GM18520 (cell line): ENCODE data around the gene TBKBP1.

Experiments
- ATAC-seq: cut with Tn5 transposase; IDR thresholded peaks from one replicate; pipeline ENCODE4 v1.9.1; 2021; ENCODE audit not compliant: unreplicated experiment

The TBKBP1 gene

GRCh38 chr17:47693731-47694580, at the start of gene TBKBP1:
Gene TBKBP1 (plus strand): TSS chr17:47694161. CDS start chr17:47696113, 1,952 bp downstream.
- ATAC-seq = no peak

- ATAC-seq = no peak
Measured at GRCh38 chr17:47644324-47644723, 49.6 kb upstream of the TBKBP1 start.

GRCh38 chr17:47649153-47649971, 44.6 kb upstream of the TBKBP1 start, which contains the start of gene KPNB1:
Gene KPNB1 (plus strand): TSS chr17:47649919. CDS start chr17:47650245, 326 bp downstream.
- ATAC-seq = peak; percentile 78

GRCh38 chr17:47649972-47650524, 43.9 kb upstream of the TBKBP1 start:
- no peak for ATAC-seq

GRCh38 chr17:47650525-47651522, 43.1 kb upstream of the TBKBP1 start:
- ATAC-seq = peak; percentile 45

GRCh38 chr17:47651704-47652103, 42.3 kb upstream of the TBKBP1 start:
- ATAC-seq = no peak

GRCh38 chr17:47652570-47652969, 41.4 kb upstream of the TBKBP1 start:
- ATAC-seq = no peak

- ATAC-seq = no peak
Measured at GRCh38 chr17:47653442-47653841, 40.5 kb upstream of the TBKBP1 start.

- no peak for ATAC-seq
Measured at GRCh38 chr17:47654991-47655390, 39.0 kb upstream of the TBKBP1 start.

GRCh38 chr17:47660064-47660492, 33.9 kb upstream of the TBKBP1 start:
- peak; percentile 48 for ATAC-seq

GRCh38 chr17:47663912-47664623, 29.9 kb upstream of the TBKBP1 start:
- ATAC-seq = no peak

- ATAC-seq = no peak
Measured at GRCh38 chr17:47664624-47664941, 29.4 kb upstream of the TBKBP1 start.

- ATAC-seq = no peak
Measured at GRCh38 chr17:47665655-47666054, 28.3 kb upstream of the TBKBP1 start.

- no peak for ATAC-seq
Measured at GRCh38 chr17:47669081-47669480, 24.9 kb upstream of the TBKBP1 start.

GRCh38 chr17:47670064-47670463, 23.9 kb upstream of the TBKBP1 start:
- ATAC-seq = no peak

- no peak for ATAC-seq
Measured at GRCh38 chr17:47674499-47674898, 19.5 kb upstream of the TBKBP1 start.

- ATAC-seq = no peak
Measured at GRCh38 chr17:47675380-47676198, 18.4 kb upstream of the TBKBP1 start.

- no peak for ATAC-seq
Measured at GRCh38 chr17:47676199-47676472, 17.8 kb upstream of the TBKBP1 start.

GRCh38 chr17:47676510-47677165, 17.3 kb upstream of the TBKBP1 start:
- ATAC-seq = no peak
